ENCODE data around the gene ZNF516.

Gene ZNF516

DNA sequence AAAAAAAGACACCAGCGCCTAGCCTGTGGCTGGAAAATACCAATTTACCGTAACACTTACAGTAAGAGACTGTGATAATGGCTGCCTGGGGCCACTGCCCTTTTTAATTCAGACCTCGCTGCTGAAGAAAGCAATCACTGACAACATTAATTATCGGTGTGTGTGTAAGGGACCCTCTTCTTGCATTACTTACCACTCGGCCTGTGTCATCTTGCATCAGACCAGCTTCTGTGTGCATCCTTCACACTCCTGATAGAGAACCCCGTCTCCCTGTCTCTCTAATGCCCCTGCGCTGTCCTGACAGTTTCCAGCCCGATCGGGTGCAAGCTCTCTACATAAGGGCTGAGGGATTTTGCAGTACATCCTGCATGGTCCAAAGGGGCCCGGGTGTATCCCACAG, 124.4 kb downstream of the ZNF516 start:
- TF ChIP-seq RAD21 (IDR thresholded peaks at IDR 0.05; ENCODE audit: low read depth) (no peak), YY1 (IDR thresholded peaks at IDR 0.05; ENCODE audit: low read depth) (no peak), EP300 (IDR thresholded peaks at IDR 0.05; ENCODE audit: borderline replicate concordance) (no peak), CREB1 (IDR thresholded peaks at IDR 0.05; ENCODE audit: low read depth) (no peak), EGR1 (IDR thresholded peaks at IDR 0.05) (no peak)

DNA sequence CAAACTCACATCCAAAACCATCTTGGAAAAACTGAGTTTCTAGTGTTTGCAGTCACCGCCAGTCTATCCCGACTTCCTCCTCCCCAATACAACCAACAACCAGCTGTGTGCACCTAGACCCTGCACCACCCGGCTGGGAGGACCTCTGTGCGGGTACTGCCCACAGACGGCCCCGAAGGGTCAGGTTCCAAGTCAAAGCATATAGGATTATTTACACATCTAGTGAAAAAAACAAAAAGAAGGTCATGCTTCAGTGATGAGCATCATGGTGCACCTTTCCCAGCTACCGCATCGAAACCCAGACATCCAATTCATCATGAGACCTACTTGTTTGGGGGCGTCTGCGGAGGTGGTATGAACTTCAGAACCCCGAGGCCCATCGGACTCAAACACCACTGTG, 124.8 kb downstream of the ZNF516 start:
- TF ChIP-seq, protein P1, sequence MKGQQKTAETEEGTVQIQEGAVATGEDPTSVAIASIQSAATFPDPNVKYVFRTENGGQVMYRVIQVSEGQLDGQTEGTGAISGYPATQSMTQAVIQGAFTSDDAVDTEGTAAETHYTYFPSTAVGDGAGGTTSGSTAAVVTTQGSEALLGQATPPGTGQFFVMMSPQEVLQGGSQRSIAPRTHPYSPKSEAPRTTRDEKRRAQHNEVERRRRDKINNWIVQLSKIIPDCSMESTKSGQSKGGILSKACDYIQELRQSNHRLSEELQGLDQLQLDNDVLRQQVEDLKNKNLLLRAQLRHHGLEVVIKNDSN (IDR thresholded peaks at IDR 0.05) = no peak
- TF ChIP-seq CREB1 (IDR thresholded peaks at IDR 0.05; ENCODE audit: low read depth) = no peak
- TF ChIP-seq EP300 (IDR thresholded peaks at IDR 0.05; ENCODE audit: borderline replicate concordance) = no peak
- TF ChIP-seq TCF12 (IDR thresholded peaks at IDR 0.05; ENCODE audit: low read depth) = no peak
- TF ChIP-seq, protein P2, sequence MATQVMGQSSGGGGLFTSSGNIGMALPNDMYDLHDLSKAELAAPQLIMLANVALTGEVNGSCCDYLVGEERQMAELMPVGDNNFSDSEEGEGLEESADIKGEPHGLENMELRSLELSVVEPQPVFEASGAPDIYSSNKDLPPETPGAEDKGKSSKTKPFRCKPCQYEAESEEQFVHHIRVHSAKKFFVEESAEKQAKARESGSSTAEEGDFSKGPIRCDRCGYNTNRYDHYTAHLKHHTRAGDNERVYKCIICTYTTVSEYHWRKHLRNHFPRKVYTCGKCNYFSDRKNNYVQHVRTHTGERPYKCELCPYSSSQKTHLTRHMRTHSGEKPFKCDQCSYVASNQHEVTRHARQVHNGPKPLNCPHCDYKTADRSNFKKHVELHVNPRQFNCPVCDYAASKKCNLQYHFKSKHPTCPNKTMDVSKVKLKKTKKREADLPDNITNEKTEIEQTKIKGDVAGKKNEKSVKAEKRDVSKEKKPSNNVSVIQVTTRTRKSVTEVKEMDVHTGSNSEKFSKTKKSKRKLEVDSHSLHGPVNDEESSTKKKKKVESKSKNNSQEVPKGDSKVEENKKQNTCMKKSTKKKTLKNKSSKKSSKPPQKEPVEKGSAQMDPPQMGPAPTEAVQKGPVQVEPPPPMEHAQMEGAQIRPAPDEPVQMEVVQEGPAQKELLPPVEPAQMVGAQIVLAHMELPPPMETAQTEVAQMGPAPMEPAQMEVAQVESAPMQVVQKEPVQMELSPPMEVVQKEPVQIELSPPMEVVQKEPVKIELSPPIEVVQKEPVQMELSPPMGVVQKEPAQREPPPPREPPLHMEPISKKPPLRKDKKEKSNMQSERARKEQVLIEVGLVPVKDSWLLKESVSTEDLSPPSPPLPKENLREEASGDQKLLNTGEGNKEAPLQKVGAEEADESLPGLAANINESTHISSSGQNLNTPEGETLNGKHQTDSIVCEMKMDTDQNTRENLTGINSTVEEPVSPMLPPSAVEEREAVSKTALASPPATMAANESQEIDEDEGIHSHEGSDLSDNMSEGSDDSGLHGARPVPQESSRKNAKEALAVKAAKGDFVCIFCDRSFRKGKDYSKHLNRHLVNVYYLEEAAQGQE (IDR thresholded peaks at IDR 0.05; ENCODE audit: low read depth) = no peak
- no peak for TF ChIP-seq FOXM1 (IDR thresholded peaks at IDR 0.05; ENCODE audit: borderline replicate concordance, low read depth)
- TF ChIP-seq TAF1 (IDR thresholded peaks at IDR 0.05; ENCODE audit: low read depth) = no peak
- no peak for TF ChIP-seq ZBTB7A (IDR thresholded peaks at IDR 0.05; ENCODE audit: low read depth)
- TF ChIP-seq CEBPB (IDR thresholded peaks at IDR 0.05) = no peak
- no peak for TF ChIP-seq YY1 (IDR thresholded peaks at IDR 0.05; ENCODE audit: low read depth)

DNA sequence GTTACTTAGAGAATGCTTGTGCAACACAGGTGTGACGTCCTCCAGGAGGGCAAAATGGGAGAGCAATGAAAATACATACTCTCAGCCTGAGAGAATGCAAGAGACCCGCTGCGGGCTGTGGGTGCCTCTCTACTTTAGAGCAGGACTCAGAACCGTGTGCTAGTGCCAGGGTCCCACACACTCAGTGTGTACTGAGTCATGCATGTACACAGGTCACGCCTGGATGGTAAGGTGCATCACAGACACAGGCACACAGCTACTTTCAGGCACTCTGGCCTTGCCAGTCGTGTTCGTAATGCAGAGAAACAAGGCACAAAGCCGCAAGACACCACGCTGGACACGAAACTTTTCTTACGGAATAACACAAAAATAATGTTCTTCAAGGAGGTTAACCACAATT, 125.3 kb downstream of the ZNF516 start:
- TF ChIP-seq, protein P3, sequence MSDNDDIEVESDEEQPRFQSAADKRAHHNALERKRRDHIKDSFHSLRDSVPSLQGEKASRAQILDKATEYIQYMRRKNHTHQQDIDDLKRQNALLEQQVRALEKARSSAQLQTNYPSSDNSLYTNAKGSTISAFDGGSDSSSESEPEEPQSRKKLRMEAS (IDR thresholded peaks at IDR 0.05) = no peak
- TF ChIP-seq, protein P2 (IDR thresholded peaks at IDR 0.05; ENCODE audit: low read depth) = no peak
- TF ChIP-seq NFIC (IDR thresholded peaks at IDR 0.05) = no peak
- no peak for TF ChIP-seq CEBPB (IDR thresholded peaks at IDR 0.05)

DNA sequence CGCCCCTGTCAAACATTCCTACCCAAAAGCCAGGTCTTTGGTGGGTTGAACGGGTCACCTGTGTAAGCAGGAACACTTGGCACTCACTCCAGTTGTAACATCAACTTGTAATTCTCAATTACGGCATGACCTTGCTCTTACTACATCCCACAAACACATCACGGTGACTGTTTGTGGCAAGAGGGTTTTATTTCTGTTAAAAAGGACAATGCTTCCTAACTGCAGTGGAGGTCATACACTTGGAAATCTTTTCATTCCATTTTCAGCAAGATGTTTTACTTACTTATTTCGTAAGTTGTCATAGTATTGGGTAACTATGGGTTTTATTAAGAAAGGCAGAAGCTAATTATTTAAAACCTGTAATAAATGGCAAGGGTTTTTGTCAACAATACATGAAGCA, 126.1 kb downstream of the ZNF516 start:
- TF ChIP-seq NFIC (IDR thresholded peaks at IDR 0.05) (no peak), RAD21 (IDR thresholded peaks at IDR 0.05; ENCODE audit: low read depth) (no peak), FOXM1 (IDR thresholded peaks at IDR 0.05; ENCODE audit: borderline replicate concordance, low read depth) (no peak), YY1 (IDR thresholded peaks at IDR 0.05; ENCODE audit: low read depth) (no peak), TAF1 (IDR thresholded peaks at IDR 0.05; ENCODE audit: low read depth) (no peak), ZBTB7A (IDR thresholded peaks at IDR 0.05; ENCODE audit: low read depth) (no peak), TEAD4 (IDR thresholded peaks at IDR 0.05) (no peak), CEBPB (IDR thresholded peaks at IDR 0.05) (no peak), CREB1 (IDR thresholded peaks at IDR 0.05; ENCODE audit: low read depth) (no peak)
- TF ChIP-seq, protein P3 (IDR thresholded peaks at IDR 0.05) = no peak
- TF ChIP-seq, protein P1 (IDR thresholded peaks at IDR 0.05) = no peak

DNA sequence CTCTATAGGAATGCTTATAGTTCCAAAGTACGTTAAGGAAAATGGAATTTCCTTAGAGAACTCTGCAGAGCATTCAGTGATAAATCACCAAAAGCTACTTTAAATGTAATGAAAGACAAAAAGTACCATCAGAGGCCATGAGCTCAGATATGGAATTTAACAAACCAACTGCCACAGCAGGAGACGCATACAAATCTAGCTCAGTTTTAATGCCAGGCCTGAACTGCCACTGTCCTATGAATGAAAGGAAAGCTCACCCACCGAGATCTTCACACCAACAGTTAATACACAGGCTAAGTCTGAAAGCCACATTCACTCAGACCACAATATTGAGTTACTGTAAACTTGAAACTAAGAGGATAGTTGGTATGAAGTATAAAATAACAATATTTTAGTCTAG, 126.8 kb downstream of the ZNF516 start:
- TF ChIP-seq CEBPB (IDR thresholded peaks at IDR 0.05) = no peak
- TF ChIP-seq EP300 (IDR thresholded peaks at IDR 0.05; ENCODE audit: borderline replicate concordance) = no peak
- no peak for TF ChIP-seq CREB1 (IDR thresholded peaks at IDR 0.05; ENCODE audit: low read depth)
- TF ChIP-seq, protein P3 (IDR thresholded peaks at IDR 0.05) = no peak
- TF ChIP-seq, protein P2 (IDR thresholded peaks at IDR 0.05; ENCODE audit: low read depth) = no peak
- TF ChIP-seq ZBTB7A (IDR thresholded peaks at IDR 0.05; ENCODE audit: low read depth) = no peak
- TF ChIP-seq, protein P1 (IDR thresholded peaks at IDR 0.05) = no peak
- TF ChIP-seq FOXM1 (IDR thresholded peaks at IDR 0.05; ENCODE audit: borderline replicate concordance, low read depth) = no peak
- TF ChIP-seq RAD21 (IDR thresholded peaks at IDR 0.05; ENCODE audit: low read depth) = no peak
- no peak for TF ChIP-seq NFIC (IDR thresholded peaks at IDR 0.05)
- TF ChIP-seq YY1 (IDR thresholded peaks at IDR 0.05; ENCODE audit: low read depth) = no peak
- TF ChIP-seq TEAD4 (IDR thresholded peaks at IDR 0.05) = no peak
- TF ChIP-seq TCF12 (IDR thresholded peaks at IDR 0.05; ENCODE audit: low read depth) = no peak
- TF ChIP-seq TAF1 (IDR thresholded peaks at IDR 0.05; ENCODE audit: low read depth) = no peak
